HUES64 (cell line): ENCODE results near the gene TASOR2. TPM values are rescaled to one million over a fixed set of nuclear protein-coding genes. Genes with fewer than 3 reads are reported as not detected.
A peak's percentile ranks its signal among the peaks of the same experiment; 100 is the strongest.

Experiments used
- H3K27ac ChIP-seq: 2 replicates; pipeline ENCODE4 v1.7.0; 2013; ENCODE audit warnings: low read depth, low read length, inconsistent platforms
- H3K27me3 ChIP-seq: 2 replicates; pipeline ENCODE4 v1.6.1; 2013; ENCODE audit warnings: mild to moderate bottlenecking, low read length; ENCODE audit not compliant: insufficient read depth
- H3K36me3 ChIP-seq: 2 replicates; pipeline ENCODE4 v1.6.1; 2013; ENCODE audit warnings: mild to moderate bottlenecking, low read length; ENCODE audit not compliant: insufficient read depth
- H3K4me1 ChIP-seq: 2 replicates; pipeline ENCODE4 v1.6.1; 2013; ENCODE audit warnings: mild to moderate bottlenecking, low read length, moderate library complexity; ENCODE audit not compliant: insufficient read depth
- H3K4me3 ChIP-seq: 2 replicates; pipeline ENCODE4 v1.5.1; 2013; ENCODE audit warnings: mild to moderate bottlenecking, low read length, moderate library complexity
- H3K9ac ChIP-seq: 2 replicates; pipeline ENCODE4 v1.6.1; 2013; ENCODE audit warnings: mild to moderate bottlenecking, low read depth, low read length
- H3K9me3 ChIP-seq: 2 replicates; pipeline ENCODE4 v1.6.1; 2013; ENCODE audit warnings: low read depth, low read length; ENCODE audit not compliant: insufficient read depth
- WGBS: fragments of 150-250, 120-280 bp; methylation state at CpG from one replicate; pipeline ENCODE4 v1.1.7; 2013; ENCODE audit warnings: missing lambda C conversion rate; 5-methylcytosine and 5-hydroxymethylcytosine counted together
- polyA plus RNA-seq, 2 experiments: library from polyadenylated mRNA; stranded (reverse); fragments of 50-300 nt; gene quantifications; one replicate each; pipeline ENCODE4 v1.2.3, GENCODE V29; 2013

Gene TASOR2
- 33.2 TPM for polyA plus RNA-seq (2013, experiment 1 of 2)
- polyA plus RNA-seq (2013, experiment 2 of 2), result 28.0 TPM

GRCh38 chr10:5684318-5684970 lies at the start of gene TASOR2:
Gene TASOR2 (plus strand): TSS chr10:5684838. CDS start chr10:5720643, 35,805 bp downstream.
- Histone ChIP-seq H3K27me3 (peaks cover 43% of the 10 kb centered on the region), H3K9ac (peak within 1 kb of the TSS; percentile 68), H3K4me3 (peak within 1 kb of the TSS; percentile 82), H3K36me3 (0 out of 2 replicates have a peak, but pooled peaks cover 2% of the 10 kb centered on the region), H3K27ac (peak within 1 kb of the TSS; percentile 60; the same call in 1 of the 2 replicates), H3K9me3 (peaks cover 6% of the 10 kb centered on the region; the same call in 1 of the 2 replicates), H3K4me1 (peaks cover 11% of the 10 kb centered on the region)
- WGBS, result 3% methylated on average over 54 of the region's 54 CpGs

GRCh38 chr10:5634918-5635317 lies 49.7 kb upstream of the TASOR2 start:
- 92% methylated on average over 7 of the region's 7 CpGs for WGBS
- H3K27me3 ChIP-seq, result no peaks in the 10 kb centered on the region
- H3K9ac ChIP-seq, result no peak overlapping the region
- H3K4me3 ChIP-seq, result no peak overlapping the region
- no peaks in the 10 kb centered on the region for H3K9me3 ChIP-seq
- H3K4me1 ChIP-seq, result no peaks in the 10 kb centered on the region
- peaks cover 17% of the 10 kb centered on the region for H3K36me3 ChIP-seq
- no peak overlapping the region for H3K27ac ChIP-seq

GRCh38 chr10:5638494-5638893 lies 46.1 kb upstream of the TASOR2 start:
- Histone ChIP-seq H3K27ac (no peak overlapping the region), H3K4me3 (no peak overlapping the region), H3K4me1 (no peaks in the 10 kb centered on the region), H3K9me3 (no peaks in the 10 kb centered on the region), H3K9ac (no peak overlapping the region), H3K36me3 (peaks cover 41% of the 10 kb centered on the region), H3K27me3 (no peaks in the 10 kb centered on the region)
- 94% methylated on average over 10 of the region's 10 CpGs for WGBS

GRCh38 chr10:5639066-5639465 lies 45.6 kb upstream of the TASOR2 start:
- WGBS, result 95% methylated on average over 17 of the region's 17 CpGs
- Histone ChIP-seq H3K9me3 (no peaks in the 10 kb centered on the region), H3K9ac (no peak overlapping the region), H3K4me3 (no peak overlapping the region), H3K4me1 (no peaks in the 10 kb centered on the region), H3K27ac (no peak overlapping the region), H3K36me3 (peaks cover 46% of the 10 kb centered on the region), H3K27me3 (no peaks in the 10 kb centered on the region)

GRCh38 chr10:5640036-5640435 lies 44.6 kb upstream of the TASOR2 start:
- H3K9ac ChIP-seq, result no peak overlapping the region
- no peak overlapping the region for H3K4me3 ChIP-seq
- no peaks in the 10 kb centered on the region for H3K9me3 ChIP-seq
- no peaks in the 10 kb centered on the region for H3K4me1 ChIP-seq
- H3K27me3 ChIP-seq, result no peaks in the 10 kb centered on the region
- 97% methylated on average over 12 of the region's 12 CpGs for WGBS
- no peak overlapping the region for H3K27ac ChIP-seq
- peaks cover 48% of the 10 kb centered on the region for H3K36me3 ChIP-seq

GRCh38 chr10:5640501-5640900 lies 44.1 kb upstream of the TASOR2 start:
- no peaks in the 10 kb centered on the region for H3K4me1 ChIP-seq
- H3K4me3 ChIP-seq, result no peak overlapping the region
- no peaks in the 10 kb centered on the region for H3K9me3 ChIP-seq
- 96% methylated on average over 13 of the region's 13 CpGs for WGBS
- no peak overlapping the region for H3K27ac ChIP-seq
- peaks cover 48% of the 10 kb centered on the region for H3K36me3 ChIP-seq
- H3K9ac ChIP-seq, result no peak overlapping the region
- no peaks in the 10 kb centered on the region for H3K27me3 ChIP-seq

- 90% methylated on average over 25 of the region's 25 CpGs for WGBS
- H3K36me3 ChIP-seq, result peaks cover 48% of the 10 kb centered on the region
- H3K27ac ChIP-seq, result no peak overlapping the region
- no peak overlapping the region for H3K4me3 ChIP-seq
- no peak overlapping the region for H3K9ac ChIP-seq
- H3K4me1 ChIP-seq, result no peaks in the 10 kb centered on the region
- H3K27me3 ChIP-seq, result no peaks in the 10 kb centered on the region
- H3K9me3 ChIP-seq, result no peaks in the 10 kb centered on the region
Observed at GRCh38 chr10:5641501-5641900, 43.1 kb upstream of the TASOR2 start.

- WGBS, result 97% methylated on average over 8 of the region's 8 CpGs
- Histone ChIP-seq H3K9me3 (no peaks in the 10 kb centered on the region), H3K36me3 (peaks cover 54% of the 10 kb centered on the region), H3K4me1 (no peaks in the 10 kb centered on the region), H3K9ac (no peak overlapping the region), H3K27ac (no peak overlapping the region), H3K4me3 (no peak overlapping the region), H3K27me3 (no peaks in the 10 kb centered on the region)
Observed at GRCh38 chr10:5643346-5644067, 41.1 kb upstream of the TASOR2 start.

GRCh38 chr10:5644930-5645329 lies 39.7 kb upstream of the TASOR2 start:
- 98% methylated on average over 6 of the region's 6 CpGs for WGBS
- H3K9ac ChIP-seq, result no peak overlapping the region
- no peaks in the 10 kb centered on the region for H3K27me3 ChIP-seq
- no peak overlapping the region for H3K27ac ChIP-seq
- no peaks in the 10 kb centered on the region for H3K4me1 ChIP-seq
- peaks cover 44% of the 10 kb centered on the region for H3K36me3 ChIP-seq
- no peaks in the 10 kb centered on the region for H3K9me3 ChIP-seq
- no peak overlapping the region for H3K4me3 ChIP-seq

- Histone ChIP-seq H3K27ac (no peak overlapping the region), H3K27me3 (no peaks in the 10 kb centered on the region), H3K4me3 (no peak overlapping the region), H3K9ac (no peak overlapping the region), H3K4me1 (no peaks in the 10 kb centered on the region), H3K36me3 (peaks cover 44% of the 10 kb centered on the region), H3K9me3 (no peaks in the 10 kb centered on the region)
- WGBS, result 93% methylated on average over 11 of the region's 11 CpGs
Observed at GRCh38 chr10:5645375-5645774, 39.3 kb upstream of the TASOR2 start.

- no peaks in the 10 kb centered on the region for H3K4me1 ChIP-seq
- H3K27me3 ChIP-seq, result no peaks in the 10 kb centered on the region
- H3K9ac ChIP-seq, result no peak overlapping the region
- 80% methylated on average over 21 of the region's 21 CpGs for WGBS
- H3K9me3 ChIP-seq, result no peaks in the 10 kb centered on the region
- peaks cover 43% of the 10 kb centered on the region for H3K36me3 ChIP-seq
- H3K4me3 ChIP-seq, result no peak overlapping the region
- no peak overlapping the region for H3K27ac ChIP-seq
Observed at GRCh38 chr10:5645944-5646617, 38.6 kb upstream of the TASOR2 start.
